Prostate gland (tissue), 2 donors: Measurements from ENCODE around the gene NUP43.

Experiments used
- POLR2A ChIP-seq: fragments of 450-650 bp; IDR thresholded peaks from one replicate; pipeline ENCODE4 v1.6.1; 2016; ENCODE audit warnings: antibody characterized with exemption, mild to moderate bottlenecking
- POLR2AphosphoS5 ChIP-seq: sonication (generic); formaldehyde crosslinking; IDR thresholded peaks from one replicate; pipeline ENCODE4 v1.6.1; 2017; ENCODE audit warnings: antibody characterized with exemption
- TF ChIP-seq, protein P1 (sequence below), 4 experiments: fragments of 200-600 bp in 2 of 4; fragments of 450-650 bp in 2 of 4; sonication (generic) in 2 of 4; IDR thresholded peaks; 1 replicate in 3 of 4; 2 replicates in 1 of 4; pipeline ENCODE4 v1.5.1; 2016 to 2019; ENCODE audit warnings: antibody characterized with exemption in 4 of 4, mild to moderate bottlenecking in 2 of 4, moderate library complexity in 2 of 4

DNA sequence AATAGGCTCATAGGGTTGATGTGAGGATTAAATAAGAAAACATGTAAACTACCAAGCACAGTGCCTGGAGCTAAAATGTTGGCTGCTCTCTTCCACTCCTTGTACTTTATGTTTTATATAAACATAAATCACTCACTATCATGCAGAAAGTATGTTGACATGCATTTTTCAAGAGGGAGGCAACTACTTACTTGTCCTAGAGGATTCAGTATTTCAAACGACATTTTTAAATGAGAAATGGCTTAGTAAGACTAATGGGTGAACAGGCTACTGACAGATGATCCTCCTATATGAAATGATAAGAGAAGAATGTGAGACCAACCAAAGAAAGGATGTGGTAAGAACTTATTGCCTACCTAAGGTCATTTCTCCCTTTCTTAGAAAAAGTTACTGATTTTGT is 49.4 kb downstream of the NUP43 start:
- TF ChIP-seq, protein P1, sequence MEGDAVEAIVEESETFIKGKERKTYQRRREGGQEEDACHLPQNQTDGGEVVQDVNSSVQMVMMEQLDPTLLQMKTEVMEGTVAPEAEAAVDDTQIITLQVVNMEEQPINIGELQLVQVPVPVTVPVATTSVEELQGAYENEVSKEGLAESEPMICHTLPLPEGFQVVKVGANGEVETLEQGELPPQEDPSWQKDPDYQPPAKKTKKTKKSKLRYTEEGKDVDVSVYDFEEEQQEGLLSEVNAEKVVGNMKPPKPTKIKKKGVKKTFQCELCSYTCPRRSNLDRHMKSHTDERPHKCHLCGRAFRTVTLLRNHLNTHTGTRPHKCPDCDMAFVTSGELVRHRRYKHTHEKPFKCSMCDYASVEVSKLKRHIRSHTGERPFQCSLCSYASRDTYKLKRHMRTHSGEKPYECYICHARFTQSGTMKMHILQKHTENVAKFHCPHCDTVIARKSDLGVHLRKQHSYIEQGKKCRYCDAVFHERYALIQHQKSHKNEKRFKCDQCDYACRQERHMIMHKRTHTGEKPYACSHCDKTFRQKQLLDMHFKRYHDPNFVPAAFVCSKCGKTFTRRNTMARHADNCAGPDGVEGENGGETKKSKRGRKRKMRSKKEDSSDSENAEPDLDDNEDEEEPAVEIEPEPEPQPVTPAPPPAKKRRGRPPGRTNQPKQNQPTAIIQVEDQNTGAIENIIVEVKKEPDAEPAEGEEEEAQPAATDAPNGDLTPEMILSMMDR (IDR thresholded peaks at IDR 0.05) = no peak
- no peak for TF ChIP-seq POLR2AphosphoS5
- TF ChIP-seq POLR2A = no peak
